IMR-90 (cell line): ENCODE measurements around the gene MRPL30. TPM values are rescaled to one million over a fixed set of nuclear protein-coding genes. Genes with fewer than 3 reads are reported as not detected.
A peak's percentile ranks its signal among the peaks of the same experiment; 100 is the strongest.

Source experiments
- ATAC-seq: fragments of 200-7000 bp; cut with Tn5 transposase; 2 replicates; pipeline ENCODE4 v1.9.1; 2020; ENCODE audit warnings: low read depth, mild to moderate bottlenecking, moderate library complexity
- BruUV-seq: library from RNA; stranded (reverse); fragments of 400-500 nt; replicated peaks from 2 replicates; lab custom pipeline; 2021; lab: Mats Ljungman, UMichigan
- CTCF ChIA-PET: fragments of 300-600 bp; formaldehyde crosslinking; extraction: SDS; loops from one replicate; lab custom pipeline; 2021; ENCODE audit warnings: antibody characterized with exemption; lab: Yijun Ruan, JAX
- POLR2A ChIA-PET: fragments of 300-600 bp; sonication (Branson Sonifier 250); formaldehyde crosslinking; loops from one replicate; lab custom pipeline; 2022; ENCODE audit warnings: antibody characterized with exemption; ENCODE audit not compliant: unreplicated experiment; lab: Charles Lee
- DNase-seq: peaks from one replicate; pipeline ENCODE4 v3.0.0; 2013
- H2AFZ ChIP-seq: replicated peaks from 2 replicates; pipeline ENCODE3; 2013; ENCODE audit warnings: low read length, mild to moderate bottlenecking; ENCODE audit not compliant: poor library complexity
- H2AK5ac ChIP-seq: 2 replicates; pipeline ENCODE4 v1.6.1; 2013; ENCODE audit warnings: low read depth, low read length, inconsistent platforms
- H2AK9ac ChIP-seq: replicated peaks from 2 replicates; pipeline ENCODE3; 2013; ENCODE audit warnings: mild to moderate bottlenecking, low read depth, low read length, moderate library complexity; ENCODE audit not compliant: poor library complexity
- H2BK120ac ChIP-seq: 2 replicates; pipeline ENCODE4 v1.6.1; 2013; ENCODE audit warnings: low read depth, low read length, inconsistent platforms
- H2BK15ac ChIP-seq: 3 replicates; pipeline ENCODE4 v1.6.1; 2013; ENCODE audit warnings: low read depth, low read length, inconsistent platforms
- H2BK20ac ChIP-seq: 2 replicates; pipeline ENCODE4 v1.6.1; 2013; ENCODE audit warnings: low read depth, mild to moderate bottlenecking, inconsistent platforms, low read length, moderate library complexity
- H2BK5ac ChIP-seq: 2 replicates; pipeline ENCODE4 v1.6.1; 2013; ENCODE audit warnings: mild to moderate bottlenecking, low read depth, low read length, inconsistent platforms; ENCODE audit not compliant: poor library complexity, severe bottlenecking
- H3K14ac ChIP-seq: replicated peaks from 2 replicates; pipeline ENCODE4 v1.6.1; 2013; ENCODE audit warnings: low read depth, low read length, inconsistent platforms
- H3K18ac ChIP-seq: 2 replicates; pipeline ENCODE4 v1.6.1; 2013; ENCODE audit warnings: low read depth, low read length, control low read depth
- H3K23ac ChIP-seq: 2 replicates; pipeline ENCODE4 v1.6.1; 2013; ENCODE audit warnings: low read depth, low read length, inconsistent platforms
- H3K27ac ChIP-seq: 2 replicates; pipeline ENCODE4 v1.5.1; 2013; ENCODE audit warnings: mild to moderate bottlenecking, control low read depth, low read length; ENCODE audit not compliant: insufficient read depth
- H3K27me3 ChIP-seq: 2 replicates; pipeline ENCODE4 v1.6.1; 2013; ENCODE audit warnings: low read length; ENCODE audit not compliant: control insufficient read depth, insufficient read depth
- H3K36me3 ChIP-seq: 2 replicates; pipeline ENCODE4 v1.6.1; 2013; ENCODE audit warnings: low read length, mixed read lengths; ENCODE audit not compliant: control insufficient read depth, insufficient read depth
- H3K4ac ChIP-seq: 2 replicates; pipeline ENCODE4 v1.6.1; 2013; ENCODE audit warnings: low read depth, low read length, inconsistent platforms
- H3K4me1 ChIP-seq: 2 replicates; pipeline ENCODE4 v1.6.1; 2013; ENCODE audit warnings: low read length, mixed read lengths; ENCODE audit not compliant: control insufficient read depth, insufficient read depth
- H3K4me2 ChIP-seq: 2 replicates; pipeline ENCODE4 v1.6.1; 2013; ENCODE audit warnings: low read depth, mild to moderate bottlenecking, control low read depth, low read length, moderate library complexity
- H3K4me3 ChIP-seq: 2 replicates; pipeline ENCODE4 v1.5.1; 2013; ENCODE audit warnings: low read depth, mild to moderate bottlenecking, control low read depth, low read length, moderate library complexity; ENCODE audit not compliant: insufficient read depth
- H3K56ac ChIP-seq: 2 replicates; pipeline ENCODE4 v1.6.1; 2013; ENCODE audit warnings: low read length, inconsistent platforms; ENCODE audit not compliant: insufficient read depth; ENCODE audit errors: extremely low read depth
- H3K79me1 ChIP-seq, 2 experiments: 2 replicates each; pipeline ENCODE4 v1.6.1; 2013; ENCODE audit warnings: low read length in 2 of 2, inconsistent platforms in 1 of 2, low read depth in 1 of 2
- H3K9ac ChIP-seq: 2 replicates; pipeline ENCODE4 v1.6.1; 2013; ENCODE audit warnings: low read depth, low read length, control low read depth
- H3K9me1 ChIP-seq: 2 replicates; pipeline ENCODE4 v1.6.1; 2013; ENCODE audit warnings: low read length, inconsistent platforms; ENCODE audit not compliant: insufficient read depth
- H3K9me3 ChIP-seq: 2 replicates; pipeline ENCODE4 v1.6.1; 2013; ENCODE audit warnings: low read length; ENCODE audit not compliant: control insufficient read depth, insufficient read depth
- H4K20me1 ChIP-seq: 2 replicates; pipeline ENCODE4 v1.6.1; 2013; ENCODE audit warnings: low read length, inconsistent platforms; ENCODE audit not compliant: insufficient read depth
- H4K5ac ChIP-seq: 2 replicates; pipeline ENCODE4 v1.6.1; 2013; ENCODE audit warnings: mild to moderate bottlenecking, low read depth, low read length, control low read depth
- H4K8ac ChIP-seq, 2 experiments: 2 replicates each; pipeline ENCODE4 v1.6.1; 2013; ENCODE audit warnings: low read depth in 2 of 2, low read length in 2 of 2, control low read depth in 1 of 2, inconsistent platforms in 1 of 2
- H4K91ac ChIP-seq: 2 replicates; pipeline ENCODE4 v1.6.1; 2013; ENCODE audit warnings: low read depth, low read length, inconsistent platforms; ENCODE audit not compliant: insufficient read depth
- CEBPB ChIP-seq: IDR thresholded peaks from 2 replicates; pipeline ENCODE4 v1.6.1; 2012; ENCODE audit warnings: low read depth, low read length, improper control_type of control experiment
- MAFK ChIP-seq: IDR thresholded peaks from 2 replicates; pipeline ENCODE4 v1.6.1; 2012; ENCODE audit warnings: low read depth, low read length, improper control_type of control experiment
- RAD21 ChIP-seq: IDR thresholded peaks from 2 replicates; pipeline ENCODE4 v1.6.1; 2012; ENCODE audit warnings: low read length, improper control_type of control experiment
- RFX5 ChIP-seq: IDR thresholded peaks from 2 replicates; pipeline ENCODE4 v1.8.0; 2012; ENCODE audit warnings: low read depth, mild to moderate bottlenecking, low read length, moderate library complexity
- WGBS, 2 experiments: methylation state at CpG; one replicate each; pipeline versions ENCODE4 v1.1.5 to v1.1.7; 2013; ENCODE audit warnings: missing lambda C conversion rate in 2 of 2; ENCODE audit not compliant: insufficient read length in 1 of 2; ENCODE audit errors: extremely low coverage in 2 of 2; 5-methylcytosine and 5-hydroxymethylcytosine counted together
- dilution Hi-C: fragments of 300-500 bp; cut with HindIII; formaldehyde crosslinking; loops from one replicate; pipeline ENCODE4 v1.14.3; 2018; ENCODE audit warnings: low sequenced_read_pairs; ENCODE audit not compliant: unreplicated experiment
- in situ Hi-C: fragments of 300-500 bp; cut with MboI; formaldehyde crosslinking; loops from 3 replicates; pipeline ENCODE4 v1.14.3; 2019; ENCODE audit warnings: low sequenced_read_pairs, inconsistent platforms, mixed read lengths
- intact Hi-C: fragments of 100-400 bp; cut with micrococcal nuclease; formaldehyde crosslinking; loops from 2 replicates; pipeline ENCODE4 v1.10.0; 2022
- polyA plus RNA-seq, 3 experiments: library from polyadenylated mRNA; depleted of rRNA; stranded (reverse); fragments of >200 nt; gene quantifications; 2 replicates each; pipeline ENCODE4 v1.2.3, GENCODE V29; 2012; ENCODE audit warnings: low replicate concordance in 1 of 3
- total RNA-seq: library from RNA; depleted of rRNA; stranded (reverse); fragments of >200 nt; gene quantifications from 2 replicates; pipeline ENCODE4 v1.2.3, GENCODE V29; 2012

The MRPL30 gene
- total and polyA plus RNA-seq, 2 of the 4 experiments (the other 2 are of a cell fraction): 18.7 to 34.8 TPM

GRCh38 chr2:99150706-99151105, 30.3 kb upstream of the MRPL30 start:
- Histone ChIP-seq H2BK15ac (no peak overlapping the region), H3K18ac (no peak overlapping the region), H4K5ac (no peak overlapping the region), H3K4me3 (no peak overlapping the region), H3K4me1 (peaks cover 4% of the 10 kb centered on the region), H3K9me1 (no peaks in the 10 kb centered on the region), H3K4me2 (no peak overlapping the region), H2BK20ac (no peak overlapping the region), H3K9me3 (no peaks in the 10 kb centered on the region), H3K4ac (no peak overlapping the region), H3K23ac (no peak overlapping the region), H3K14ac (no peak overlapping the region), H2AK5ac (no peak overlapping the region), H2BK5ac (no peak overlapping the region), H2AK9ac (no peak overlapping the region), H3K36me3 (no peaks in the 10 kb centered on the region), H4K8ac (no peak overlapping the region), H3K56ac (no peak overlapping the region), H4K20me1 (no peaks in the 10 kb centered on the region), H2AFZ (no peak overlapping the region), H3K9ac (no peak overlapping the region), H3K27ac (no peak overlapping the region), H2BK120ac (no peak overlapping the region), H4K91ac (no peak overlapping the region), H3K79me1 (peaks cover 11 to 17% of the 10 kb centered on the region in 2 experiments; a peak in 3 of 4 replicates), H3K27me3 (no peaks in the 10 kb centered on the region)
- WGBS, 2 experiments: no CpG with 5 or more reads among the region's 1 CpG
- ChIA-PET CTCF (no interaction called here), POLR2A (no interaction called here)
- BruUV-seq: no TSS peak
- dilution Hi-C loops: no loop called here
- DNase-seq (peak; percentile 0), ATAC-seq (no peak)
- in situ Hi-C loops: loop anchor here (25.0 kb wide), 1 partner anchor 1112 kb away; no protein-coding TSS in a partner anchor
- intact Hi-C loops: no loop called here
- 0 out of 2 replicates have a peak, but pooled peaks have one; percentile 2 for TF ChIP-seq MAFK
- no peak for TF ChIP-seq CEBPB
- no peak for TF ChIP-seq RAD21
- TF ChIP-seq RFX5: no peak
